ENCODE measurements around the gene YOD1.

Gene YOD1

DNA sequence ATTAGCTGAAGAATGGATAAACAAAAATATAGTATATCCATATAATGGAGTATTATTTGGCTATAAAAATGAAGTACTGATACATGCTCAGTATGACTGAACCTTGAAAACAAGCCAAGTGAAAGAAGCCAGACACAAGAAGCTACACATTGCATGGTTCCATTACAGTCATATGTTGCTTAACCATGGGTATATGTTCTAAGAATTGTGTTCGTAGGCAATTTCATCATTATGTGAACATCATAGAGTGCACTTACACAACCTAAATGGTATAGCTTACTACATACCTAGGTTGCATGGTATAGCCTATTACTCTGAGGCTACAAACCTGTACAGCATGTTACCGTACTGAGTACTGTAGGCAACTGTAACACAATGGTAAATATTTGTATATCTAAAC, 52.2 kb downstream of the YOD1 start:
- Mint-ChIP-seq H3K27me3 (peaks cover 8% of the 10 kb centered on the region), H3K4me1 (no peaks in the 10 kb centered on the region), H3K27ac (no peak overlapping the region), H3K9me3 (no peaks in the 10 kb centered on the region), H3K4me3 (no peak overlapping the region)
- no peak for ATAC-seq
- DNase-seq = no peak
